GM12878 (cell line): ENCODE data around the gene KMT2E. TPM values are rescaled to one million over a fixed set of nuclear protein-coding genes. Genes with fewer than 3 reads are reported as not detected.

Experiments used
- ATAC-seq: fragments of 200-7000 bp; cut with Tn5 transposase; 3 replicates; pipeline ENCODE4 v1.9.1; 2020; ENCODE audit warnings: mild to moderate bottlenecking, moderate library complexity
- BruUV-seq: library from RNA; stranded (reverse); fragments of 400-500 nt; replicated peaks from 2 replicates; lab custom pipeline; 2021; lab: Mats Ljungman, UMichigan
- CTCF ChIA-PET: fragments of 300-600 bp; sonication (Branson Sonifier 250); formaldehyde crosslinking; extraction: SDS; loops from one replicate; lab custom pipeline; 2021; ENCODE audit warnings: inconsistent platforms; lab: Yijun Ruan, JAX
- POLR2A ChIA-PET: fragments of 350-600 bp; formaldehyde crosslinking; extraction: SDS; loops from one replicate; lab custom pipeline; 2021; ENCODE audit warnings: inconsistent platforms; lab: Charles Lee
- RAD21 ChIA-PET: fragments of 300-600 bp; sonication (Branson Sonifier 250); formaldehyde crosslinking; loops from one replicate; lab custom pipeline; 2023; ENCODE audit warnings: antibody characterized with exemption; ENCODE audit not compliant: unreplicated experiment; lab: Charles Lee
- SMC1A ChIA-PET: fragments of 300-600 bp; sonication (Branson Sonifier 250); formaldehyde crosslinking; loops from one replicate; lab custom pipeline; 2023; ENCODE audit not compliant: unreplicated experiment, uncharacterized antibody; lab: Charles Lee
- DNase-seq: peaks from one replicate; pipeline ENCODE4 v3.0.0-alpha.2; 2011; ENCODE audit warnings: low read depth, low spot score
- FAIRE-seq: peaks from 3 replicates; lab custom pipeline; 2011; peaks lifted over from hg19 to GRCh38; lab: Jason Lieb, UNC
- H2AFZ ChIP-seq: 2 replicates; pipeline ENCODE4 v1.6.0; 2011; ENCODE audit warnings: low read depth, low read length, control low read depth; ENCODE audit not compliant: control insufficient read depth
- H3K27ac ChIP-seq: 2 replicates; pipeline ENCODE4 v1.5.1; 2011; ENCODE audit warnings: control low read depth; ENCODE audit not compliant: control insufficient read depth, insufficient read depth
- H3K27me3 ChIP-seq, 2 experiments: replicated peaks in 1 of 2; 2 replicates each; pipeline versions ENCODE4 v1.6.0 to v1.6.1; 2011; ENCODE audit warnings: low read length in 1 of 2; ENCODE audit not compliant: control insufficient read depth in 2 of 2, insufficient read depth in 2 of 2
- H3K36me3 ChIP-seq, 2 experiments: 2 replicates each; pipeline ENCODE4 v1.5.1; 2011; ENCODE audit warnings: low read length in 1 of 2; ENCODE audit not compliant: control insufficient read depth in 2 of 2, insufficient read depth in 2 of 2
- H3K4me1 ChIP-seq: 2 replicates; pipeline ENCODE4 v1.6.1; 2011; ENCODE audit warnings: mild to moderate bottlenecking, low read length, moderate library complexity, mixed read lengths; ENCODE audit not compliant: control insufficient read depth, insufficient read depth
- H3K4me2 ChIP-seq: 2 replicates; pipeline ENCODE4 v1.6.0; 2011; ENCODE audit warnings: control low read depth; ENCODE audit not compliant: control insufficient read depth, insufficient read depth
- H3K4me3 ChIP-seq: fragments of 200-600 bp; sonication (generic); 2 replicates; pipeline ENCODE4 v1.5.1; 2016
- H3K79me2 ChIP-seq: 2 replicates; pipeline ENCODE4 v1.6.0; 2011; ENCODE audit warnings: low read length; ENCODE audit not compliant: control insufficient read depth, insufficient read depth
- H3K9ac ChIP-seq: 2 replicates; pipeline ENCODE4 v1.8.0; 2011; ENCODE audit warnings: low read length, control low read depth, mixed read lengths; ENCODE audit not compliant: control insufficient read depth, insufficient read depth
- H3K9me3 ChIP-seq: replicated peaks from 3 replicates; pipeline ENCODE4 v1.5.1; 2011; ENCODE audit warnings: mild to moderate bottlenecking, low read length; ENCODE audit not compliant: control insufficient read depth, insufficient read depth
- H4K20me1 ChIP-seq: 2 replicates; pipeline ENCODE4 v1.6.0; 2011; ENCODE audit not compliant: control insufficient read depth, insufficient read depth
- BRCA1 ChIP-seq: IDR thresholded peaks from 2 replicates; pipeline ENCODE4 v1.6.1; 2011; ENCODE audit warnings: low read depth, low read length, improper control_type of control experiment
- EGR1 ChIP-seq, 2 experiments: IDR thresholded peaks; 1 replicate in 1 of 2; 2 replicates in 1 of 2; pipeline ENCODE4 v1.6.1; 2011 to 2012; ENCODE audit warnings: low read depth in 2 of 2, low read length in 2 of 2, borderline replicate concordance in 1 of 2, mild to moderate bottlenecking in 1 of 2, moderate library complexity in 1 of 2
- HCFC1 ChIP-seq: fragments of 150-350 bp; IDR thresholded peaks from 2 replicates; pipeline ENCODE4 v1.6.1; 2014; ENCODE audit warnings: low read length
- NR2F1 ChIP-seq: fragments of 450-650 bp; conservative IDR thresholded peaks from 2 replicates; pipeline ENCODE4 v1.6.1; 2017; ENCODE audit warnings: mild to moderate bottlenecking
- POLR2A ChIP-seq: IDR thresholded peaks from 2 replicates; pipeline ENCODE4 v1.6.1; 2011; ENCODE audit warnings: low read depth, mild to moderate bottlenecking, low read length
- RBBP5 ChIP-seq: fragments of 200-600 bp; sonication (generic); conservative IDR thresholded peaks from 2 replicates; pipeline ENCODE4 v1.6.1; 2016
- ZBED1 ChIP-seq: IDR thresholded peaks from 2 replicates; pipeline ENCODE4 v1.6.1; 2016; ENCODE audit warnings: borderline replicate concordance
- WGBS: methylation state at CpG from one replicate; pipeline ENCODE4 v1.1.6; 2016; ENCODE audit warnings: low lambda C conversion rate; ENCODE audit not compliant: insufficient replicate concordance, insufficient coverage; ENCODE audit errors: missing lambda C conversion rate; 5-methylcytosine and 5-hydroxymethylcytosine counted together
- in situ Hi-C: fragments of 300-500 bp; cut with MboI; formaldehyde crosslinking; loops from 9 replicates; pipeline ENCODE4 v1.14.3; 2018; ENCODE audit warnings: mixed read lengths
- intact Hi-C: fragments of 100-400 bp; cut with micrococcal nuclease; formaldehyde crosslinking; loops from one replicate; pipeline ENCODE4 v1.14.2; 2022; ENCODE audit not compliant: unreplicated experiment
- polyA plus RNA-seq, 11 experiments: library from polyadenylated mRNA; depleted of rRNA in 4 of 11; unstranded in 6 of 11; stranded (reverse) in 5 of 11; fragments of >200 nt; fragmentation: Nextera tagmentation in 4 of 11; fragmentation: Illumina TruSeq in 1 of 11; extraction: Ambion mirVana in 4 of 11; extraction: Trizol in 1 of 11; gene quantifications; 1 replicate in 1 of 11; 2 replicates in 10 of 11; pipeline versions ENCODE4 v1.2.1 to v1.2.3, GENCODE V29; 2011 to 2016; ENCODE audit warnings: inconsistent platforms in 2 of 11, missing spikeins in 2 of 11, low read depth in 1 of 11
- total RNA-seq, 4 experiments: library from RNA; depleted of rRNA in 3 of 4; stranded (reverse); fragments of >200 nt in 3 of 4; fragmentation: Illumina TruSeq in 1 of 4; extraction: Trizol in 1 of 4; gene quantifications; 2 replicates each; pipeline versions ENCODE4 v1.2.1 to v1.2.3, GENCODE V29; 2013 to 2021
- TF ChIP-seq, protein P1 (sequence below), 3 experiments: IDR thresholded peaks in 2 of 3; conservative IDR thresholded peaks in 1 of 3; 2 replicates each; pipeline ENCODE4 v1.5.1; 2011; ENCODE audit warnings: low read depth in 3 of 3, low read length in 3 of 3, mild to moderate bottlenecking in 3 of 3, control low read depth in 2 of 3, moderate library complexity in 2 of 3, inconsistent platforms in 1 of 3, mixed read lengths in 1 of 3; ENCODE audit not compliant: control insufficient read depth in 2 of 3, insufficient read depth in 1 of 3; ENCODE audit errors: extremely low read depth in 1 of 3

The KMT2E gene
- total and polyA plus RNA-seq, 10 of the 15 experiments (the other 5 are each of a cell fraction or from before 2014, with no cell fraction given) = 13.2 to 68.1 (median 34.1) TPM

- H3K36me3 ChIP-seq = peaks cover 6 to 9% of the 10 kb centered on the region in 2 experiments; a peak in 3 of 4 replicates
- POLR2A ChIA-PET = no interaction called here
- H3K4me3 ChIP-seq = no peak overlapping the region
- RAD21 ChIA-PET = no interaction called here
- intact Hi-C loops (no loop called here), in situ Hi-C loops (no loop called here)
- H3K4me2 ChIP-seq = no peak overlapping the region
- no TSS peak for BruUV-seq
- no peaks in the 10 kb centered on the region for H3K79me2 ChIP-seq
- H3K9ac ChIP-seq = no peak overlapping the region
- H3K27me3 ChIP-seq = no peaks in the 10 kb centered on the region
- H3K27ac ChIP-seq = no peak overlapping the region
- ATAC-seq (no peak), DNase-seq (no peak), FAIRE-seq (no peak)
- CTCF ChIA-PET = interaction anchor here (0.6 to 1.5 kb wide), 3 partner anchors 13 to 741 kb away, joined by 3 to 5 read pairs (median 3); no protein-coding TSS in a partner anchor
- WGBS = 86% methylated on average over 3 of the region's 3 CpGs
- H4K20me1 ChIP-seq = no peaks in the 10 kb centered on the region
- SMC1A ChIA-PET = interaction anchor here (1.0 to 1.5 kb wide), 3 partner anchors 10 to 214 kb away, joined by 3 to 6 read pairs (median 4); no protein-coding TSS in a partner anchor
- TF ChIP-seq, protein P1, sequence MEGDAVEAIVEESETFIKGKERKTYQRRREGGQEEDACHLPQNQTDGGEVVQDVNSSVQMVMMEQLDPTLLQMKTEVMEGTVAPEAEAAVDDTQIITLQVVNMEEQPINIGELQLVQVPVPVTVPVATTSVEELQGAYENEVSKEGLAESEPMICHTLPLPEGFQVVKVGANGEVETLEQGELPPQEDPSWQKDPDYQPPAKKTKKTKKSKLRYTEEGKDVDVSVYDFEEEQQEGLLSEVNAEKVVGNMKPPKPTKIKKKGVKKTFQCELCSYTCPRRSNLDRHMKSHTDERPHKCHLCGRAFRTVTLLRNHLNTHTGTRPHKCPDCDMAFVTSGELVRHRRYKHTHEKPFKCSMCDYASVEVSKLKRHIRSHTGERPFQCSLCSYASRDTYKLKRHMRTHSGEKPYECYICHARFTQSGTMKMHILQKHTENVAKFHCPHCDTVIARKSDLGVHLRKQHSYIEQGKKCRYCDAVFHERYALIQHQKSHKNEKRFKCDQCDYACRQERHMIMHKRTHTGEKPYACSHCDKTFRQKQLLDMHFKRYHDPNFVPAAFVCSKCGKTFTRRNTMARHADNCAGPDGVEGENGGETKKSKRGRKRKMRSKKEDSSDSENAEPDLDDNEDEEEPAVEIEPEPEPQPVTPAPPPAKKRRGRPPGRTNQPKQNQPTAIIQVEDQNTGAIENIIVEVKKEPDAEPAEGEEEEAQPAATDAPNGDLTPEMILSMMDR (IDR thresholded peaks at IDR 0.05 in 2 of 3, conservative IDR thresholded peaks at IDR 0.05 in 1 of 3; ENCODE audit: control insufficient read depth in 2 of 3, extremely low read depth in 1 of 3, insufficient read depth in 1 of 3, low read depth in 3 of 3, low read length in 3 of 3) = 0 out of 6 replicates have a peak, but pooled peaks of 1 of the 3 experiments have one; percentile 7
- TF ChIP-seq ZBED1 (no peak), HCFC1 (no peak), EGR1 (IDR thresholded peaks at IDR 0.05; ENCODE audit: borderline replicate concordance in 1 of 2, low read depth in 2 of 2, low read length in 2 of 2) (no peak), RBBP5 (no peak), POLR2A (no peak), BRCA1 (no peak), NR2F1 (no peak)
- no peaks in the 10 kb centered on the region for H3K9me3 ChIP-seq
- H3K4me1 ChIP-seq = peaks cover 5% of the 10 kb centered on the region
- no peak overlapping the region for H2AFZ ChIP-seq
Observed at GRCh38 chr7:105136221-105136620, 122.2 kb downstream of the KMT2E start.
